Neural progenitor cell (in vitro differentiated cells): ENCODE results near the gene TENM3. TPM values are rescaled to one million over a fixed set of nuclear protein-coding genes. Genes with fewer than 3 reads are reported as not detected.

Experiments used
- DNase-seq: peaks from one replicate; pipeline ENCODE4 v3.0.0-alpha.2; 2016; ENCODE audit warnings: low spot score
- H2AFZ ChIP-seq: fragments of 200-600 bp; sonication (generic); replicated peaks from 2 replicates; pipeline ENCODE4 v1.6.1; 2016; ENCODE audit warnings: antibody characterized with exemption
- H3F3A ChIP-seq: fragments of 200-600 bp; sonication (generic); 2 replicates; pipeline ENCODE4 v1.6.1; 2016; ENCODE audit warnings: antibody characterized with exemption, low read depth
- H3K27ac ChIP-seq: fragments of 200-600 bp; sonication (generic); 2 replicates; pipeline ENCODE4 v1.5.1; 2016; ENCODE audit warnings: mild to moderate bottlenecking
- H3K27me3 ChIP-seq: fragments of 200-600 bp; sonication (generic); 2 replicates; pipeline ENCODE4 v1.6.1; 2016; ENCODE audit warnings: mild to moderate bottlenecking, moderate library complexity
- H3K36me3 ChIP-seq: fragments of 200-600 bp; sonication (generic); 2 replicates; pipeline ENCODE4 v1.5.1; 2016
- H3K4me1 ChIP-seq: fragments of 200-600 bp; sonication (generic); 2 replicates; pipeline ENCODE4 v1.6.1; 2016; ENCODE audit warnings: mixed run types
- H3K4me2 ChIP-seq: fragments of 200-600 bp; sonication (generic); 2 replicates; pipeline ENCODE4 v1.6.1; 2016
- H3K4me3 ChIP-seq: fragments of 200-600 bp; sonication (generic); 2 replicates; pipeline ENCODE4 v1.5.1; 2016
- H3K79me2 ChIP-seq: fragments of 200-600 bp; sonication (generic); 2 replicates; pipeline ENCODE4 v1.6.1; 2016; ENCODE audit warnings: low read depth
- H3K9ac ChIP-seq: fragments of 200-600 bp; sonication (generic); 2 replicates; pipeline ENCODE4 v1.6.1; 2016
- H3K9me3 ChIP-seq: fragments of 200-600 bp; sonication (generic); 2 replicates; pipeline ENCODE4 v1.5.1; 2016; ENCODE audit warnings: low read depth
- H4K20me1 ChIP-seq: fragments of 200-600 bp; sonication (generic); 2 replicates; pipeline ENCODE4 v1.6.1; 2016; ENCODE audit warnings: low read depth
- H3K27ac Mint-ChIP-seq: 3 replicates; pipeline ENCODE4 v1.8.0; 2021; ENCODE audit warnings: mixed read lengths
- H3K27me3 Mint-ChIP-seq: 2 replicates; pipeline ENCODE4 v1.8.0; 2022; ENCODE audit warnings: low read depth, mild to moderate bottlenecking, inconsistent platforms, moderate library complexity, mixed read lengths; ENCODE audit not compliant: insufficient read depth
- H3K36me3 Mint-ChIP-seq: 3 replicates; pipeline ENCODE4 v1.8.0; 2021; ENCODE audit warnings: mixed read lengths
- H3K4me1 Mint-ChIP-seq: 3 replicates; pipeline ENCODE4 v1.8.0; 2021; ENCODE audit warnings: mixed read lengths
- H3K4me3 Mint-ChIP-seq: 3 replicates; pipeline ENCODE4 v1.8.0; 2021; ENCODE audit warnings: mild to moderate bottlenecking, moderate library complexity, mixed read lengths
- H3K9me3 Mint-ChIP-seq: 3 replicates; pipeline ENCODE4 v1.8.0; 2020; ENCODE audit warnings: mixed read lengths
- CTCF ChIP-seq: fragments of 200-600 bp; sonication (generic); IDR thresholded peaks from 2 replicates; pipeline ENCODE4 v1.5.1; 2017; ENCODE audit warnings: antibody characterized with exemption, mild to moderate bottlenecking
- EZH2 ChIP-seq: fragments of 200-600 bp; sonication (generic); IDR thresholded peaks from 2 replicates; pipeline ENCODE4 v1.6.1; 2017; ENCODE audit warnings: antibody characterized with exemption, mild to moderate bottlenecking, moderate library complexity
- EZH2phosphoT487 ChIP-seq: fragments of 200-600 bp; sonication (generic); IDR thresholded peaks from 2 replicates; pipeline ENCODE4 v1.6.1; 2017; ENCODE audit warnings: antibody characterized with exemption
- total RNA-seq: library from RNA; depleted of rRNA; stranded (reverse); fragments of >200 nt; gene quantifications from 2 replicates; pipeline ENCODE4 v1.2.3, GENCODE V29; 2015; ENCODE audit warnings: low replicate concordance

The TENM3 gene
- total RNA-seq, 1 donor from 2014 or later: 78.7 TPM

GRCh38 chr4:182202650-182203049 is 40.6 kb upstream of the TENM3 start:
- Histone ChIP-seq H3K4me3 (no peak overlapping the region), H3K27me3 (no peaks in the 10 kb centered on the region), H3K4me1 (peaks cover 30% of the 10 kb centered on the region), H3K9ac (no peak overlapping the region), H2AFZ (no peak overlapping the region), H3K9me3 (no peaks in the 10 kb centered on the region), H3K79me2 (peaks cover 12% of the 10 kb centered on the region), H3F3A (peaks cover 17% of the 10 kb centered on the region), H3K36me3 (no peaks in the 10 kb centered on the region), H3K4me2 (no peak overlapping the region), H4K20me1 (no peaks in the 10 kb centered on the region), H3K27ac (no peak overlapping the region)
- Mint-ChIP-seq H3K4me1 (peaks cover 37% of the 10 kb centered on the region), H3K9me3 (peaks cover 39% of the 10 kb centered on the region), H3K27me3 (peaks cover 5% of the 10 kb centered on the region), H3K27ac (peak overlapping the region; percentile 75), H3K4me3 (no peak overlapping the region), H3K36me3 (peaks cover 54% of the 10 kb centered on the region)
- TF ChIP-seq CTCF: no peak
- no peak for TF ChIP-seq EZH2phosphoT487
- TF ChIP-seq EZH2: no peak
- DNase-seq: no peak

GRCh38 chr4:182203872-182204411 is 39.3 kb upstream of the TENM3 start:
- Histone ChIP-seq H2AFZ (no peak overlapping the region), H3K9me3 (no peaks in the 10 kb centered on the region), H3K27me3 (no peaks in the 10 kb centered on the region), H3K4me1 (peaks cover 36% of the 10 kb centered on the region), H4K20me1 (no peaks in the 10 kb centered on the region), H3K27ac (no peak overlapping the region), H3K4me2 (no peak overlapping the region), H3K4me3 (no peak overlapping the region), H3K79me2 (peaks cover 23% of the 10 kb centered on the region), H3K9ac (no peak overlapping the region), H3F3A (peaks cover 17% of the 10 kb centered on the region), H3K36me3 (no peaks in the 10 kb centered on the region)
- TF ChIP-seq EZH2 (no peak), EZH2phosphoT487 (no peak), CTCF (no peak)
- no peak for DNase-seq
- Mint-ChIP-seq H3K27me3 (peaks cover 5% of the 10 kb centered on the region), H3K27ac (no peak overlapping the region), H3K9me3 (peaks cover 28% of the 10 kb centered on the region), H3K4me1 (peaks cover 46% of the 10 kb centered on the region), H3K36me3 (peaks cover 48% of the 10 kb centered on the region), H3K4me3 (no peak overlapping the region)

GRCh38 chr4:182205306-182205705 is 37.9 kb upstream of the TENM3 start:
- Histone ChIP-seq H3K9me3 (no peaks in the 10 kb centered on the region), H3F3A (peaks cover 17% of the 10 kb centered on the region), H3K4me3 (no peak overlapping the region), H4K20me1 (no peaks in the 10 kb centered on the region), H3K27ac (no peak overlapping the region), H3K4me1 (peaks cover 36% of the 10 kb centered on the region), H3K36me3 (no peaks in the 10 kb centered on the region), H3K79me2 (peaks cover 28% of the 10 kb centered on the region), H3K27me3 (no peaks in the 10 kb centered on the region), H3K9ac (no peak overlapping the region), H2AFZ (no peak overlapping the region), H3K4me2 (peak overlapping the region; percentile 48)
- H3K27ac Mint-ChIP-seq: no peak overlapping the region
- H3K27me3 Mint-ChIP-seq: peaks cover 7% of the 10 kb centered on the region
- H3K9me3 Mint-ChIP-seq: peaks cover 17% of the 10 kb centered on the region
- H3K4me3 Mint-ChIP-seq: no peak overlapping the region
- H3K4me1 Mint-ChIP-seq: peaks cover 57% of the 10 kb centered on the region
- no peak for DNase-seq
- no peak for TF ChIP-seq CTCF
- no peak for TF ChIP-seq EZH2
- TF ChIP-seq EZH2phosphoT487: no peak
- peaks cover 49% of the 10 kb centered on the region for H3K36me3 Mint-ChIP-seq
